Thyroid gland (tissue), 4 donors: ENCODE measurements around the gene SPRY4.

Source experiments
- CTCF ChIP-seq, 6 experiments: fragments of 200-600 bp in 3 of 6; fragments of 450-650 bp in 3 of 6; sonication (generic) in 3 of 6; IDR thresholded peaks; one replicate each; pipeline ENCODE4 v1.5.1; 2016 to 2019; ENCODE audit warnings: antibody characterized with exemption in 6 of 6, mild to moderate bottlenecking in 2 of 6, inconsistent platforms in 1 of 6, moderate library complexity in 1 of 6
- POLR2A ChIP-seq, 2 donors: fragments of 450-650 bp; IDR thresholded peaks; one replicate each; pipeline ENCODE4 v1.6.1; 2017; ENCODE audit warnings: antibody characterized with exemption in 2 of 2, mild to moderate bottlenecking in 2 of 2, moderate library complexity in 1 of 2

- TF ChIP-seq CTCF (IDR thresholded peaks at IDR 0.05) = no peak
- no peak for TF ChIP-seq POLR2A (IDR thresholded peaks at IDR 0.05)
These were observed 35.8 kb upstream of the SPRY4 start for GRCh38 chr5:142360607-142361120.
